PFSK-1 (cell line): ENCODE results near the gene MAST4.

ENCODE experiments used
- FOXP2 ChIP-seq: optimal IDR thresholded peaks from 2 replicates; pipeline ENCODE3; 2011; ENCODE audit warnings: borderline replicate concordance, control low read depth, inconsistent platforms; ENCODE audit not compliant: insufficient read depth; ENCODE audit errors: extremely low read length, extremely low read depth
- POLR2AphosphoS5 ChIP-seq: IDR thresholded peaks from 2 replicates; pipeline ENCODE4 v1.6.1; 2012; ENCODE audit warnings: low read depth, mild to moderate bottlenecking, control low read depth, low read length, moderate library complexity
- REST ChIP-seq, 2 experiments: IDR thresholded peaks; 2 replicates each; pipeline versions ENCODE4 v1.6.1 to v1.8.0; 2011 to 2012; ENCODE audit warnings: low read depth in 2 of 2, low read length in 2 of 2, control low read depth in 1 of 2, inconsistent platforms in 1 of 2, mild to moderate bottlenecking in 1 of 2, moderate library complexity in 1 of 2; ENCODE audit not compliant: insufficient read depth in 1 of 2
- SIN3A ChIP-seq: IDR thresholded peaks from 2 replicates; pipeline ENCODE4 v1.6.1; 2012; ENCODE audit warnings: mild to moderate bottlenecking, low read length, moderate library complexity, borderline replicate concordance; ENCODE audit not compliant: insufficient read depth
- TAF1 ChIP-seq: IDR thresholded peaks from 2 replicates; pipeline ENCODE4 v1.6.1; 2012; ENCODE audit warnings: low read length, control low read depth, borderline replicate concordance; ENCODE audit not compliant: insufficient read depth

The MAST4 gene

GRCh38 chr5:67013719-67014118 is 417.5 kb downstream of the MAST4 start:
- TF ChIP-seq TAF1 (no peak), FOXP2 (no peak), SIN3A (no peak), POLR2AphosphoS5 (no peak), REST (IDR thresholded peaks at IDR 0.05; ENCODE audit: insufficient read depth in 1 of 2, low read depth in 2 of 2, low read length in 2 of 2) (no peak)

GRCh38 chr5:67014191-67014590 is 418.0 kb downstream of the MAST4 start:
- TF ChIP-seq SIN3A (no peak), POLR2AphosphoS5 (no peak), TAF1 (no peak), REST (IDR thresholded peaks at IDR 0.05; ENCODE audit: insufficient read depth in 1 of 2, low read depth in 2 of 2, low read length in 2 of 2) (no peak), FOXP2 (no peak)

GRCh38 chr5:67014957-67015400 is 418.8 kb downstream of the MAST4 start:
- TF ChIP-seq POLR2AphosphoS5 (no peak), FOXP2 (no peak), REST (IDR thresholded peaks at IDR 0.05; ENCODE audit: insufficient read depth in 1 of 2, low read depth in 2 of 2, low read length in 2 of 2) (no peak), SIN3A (no peak), TAF1 (no peak)

- TF ChIP-seq FOXP2 (no peak), SIN3A (no peak), REST (IDR thresholded peaks at IDR 0.05; ENCODE audit: insufficient read depth in 1 of 2, low read depth in 2 of 2, low read length in 2 of 2) (no peak; a peak in 1 of 4 replicates), POLR2AphosphoS5 (no peak), TAF1 (no peak)
Observed at GRCh38 chr5:67015541-67016191, 419.5 kb downstream of the MAST4 start.
